ENCODE results near the gene SUPT3H. TPM values are rescaled to one million over a fixed set of nuclear protein-coding genes. Genes with fewer than 3 reads are reported as not detected.

Gene SUPT3H
- total RNA-seq, 3 donors from 2014 or later = 6.9 to 15.1 (median 13.6) TPM

GRCh38 chr6:45136495-45136894 lies 241.2 kb downstream of the SUPT3H start:
- intact Hi-C loops (cut with DNase I; ENCODE audit: low total_unique reads) = no loop called here
- Histone ChIP-seq H3K4me3 (no peak overlapping the region), H3K27ac (no peak overlapping the region), H3K36me3 (no peaks in the 10 kb centered on the region), H3K9me3 (peaks cover 1 to 13% of the 10 kb centered on the region in 2 donors), H3K27me3 (no peaks in the 10 kb centered on the region), H3K4me1 (no peaks in the 10 kb centered on the region)
- TF ChIP-seq POLR2A (IDR thresholded peaks at IDR 0.05) (no peak), POLR2AphosphoS5 (IDR thresholded peaks at IDR 0.05) (no peak)
- TF ChIP-seq, protein P1, sequence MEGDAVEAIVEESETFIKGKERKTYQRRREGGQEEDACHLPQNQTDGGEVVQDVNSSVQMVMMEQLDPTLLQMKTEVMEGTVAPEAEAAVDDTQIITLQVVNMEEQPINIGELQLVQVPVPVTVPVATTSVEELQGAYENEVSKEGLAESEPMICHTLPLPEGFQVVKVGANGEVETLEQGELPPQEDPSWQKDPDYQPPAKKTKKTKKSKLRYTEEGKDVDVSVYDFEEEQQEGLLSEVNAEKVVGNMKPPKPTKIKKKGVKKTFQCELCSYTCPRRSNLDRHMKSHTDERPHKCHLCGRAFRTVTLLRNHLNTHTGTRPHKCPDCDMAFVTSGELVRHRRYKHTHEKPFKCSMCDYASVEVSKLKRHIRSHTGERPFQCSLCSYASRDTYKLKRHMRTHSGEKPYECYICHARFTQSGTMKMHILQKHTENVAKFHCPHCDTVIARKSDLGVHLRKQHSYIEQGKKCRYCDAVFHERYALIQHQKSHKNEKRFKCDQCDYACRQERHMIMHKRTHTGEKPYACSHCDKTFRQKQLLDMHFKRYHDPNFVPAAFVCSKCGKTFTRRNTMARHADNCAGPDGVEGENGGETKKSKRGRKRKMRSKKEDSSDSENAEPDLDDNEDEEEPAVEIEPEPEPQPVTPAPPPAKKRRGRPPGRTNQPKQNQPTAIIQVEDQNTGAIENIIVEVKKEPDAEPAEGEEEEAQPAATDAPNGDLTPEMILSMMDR (IDR thresholded peaks at IDR 0.05) = no peak
- DNase-seq (ENCODE audit: low spot score in 2 of 2) = no peak

- intact Hi-C loops (cut with DNase I; ENCODE audit: low total_unique reads) = no loop called here
- no peaks in the 10 kb centered on the region for H3K27me3 ChIP-seq
- no peak for DNase-seq (ENCODE audit: low spot score in 2 of 2)
- TF ChIP-seq POLR2A (IDR thresholded peaks at IDR 0.05) (no peak), POLR2AphosphoS5 (IDR thresholded peaks at IDR 0.05) (no peak)
- TF ChIP-seq, protein P1 (IDR thresholded peaks at IDR 0.05) = no peak
- no peak overlapping the region for H3K27ac ChIP-seq
- no peak overlapping the region for H3K4me3 ChIP-seq
- no peaks in the 10 kb centered on the region for H3K36me3 ChIP-seq
- no peaks in the 10 kb centered on the region for H3K4me1 ChIP-seq
- H3K9me3 ChIP-seq = peaks cover 0 to 13% of the 10 kb centered on the region in 2 donors
Measured at GRCh38 chr6:45132658-45133294, 245.0 kb downstream of the SUPT3H start.

DNA sequence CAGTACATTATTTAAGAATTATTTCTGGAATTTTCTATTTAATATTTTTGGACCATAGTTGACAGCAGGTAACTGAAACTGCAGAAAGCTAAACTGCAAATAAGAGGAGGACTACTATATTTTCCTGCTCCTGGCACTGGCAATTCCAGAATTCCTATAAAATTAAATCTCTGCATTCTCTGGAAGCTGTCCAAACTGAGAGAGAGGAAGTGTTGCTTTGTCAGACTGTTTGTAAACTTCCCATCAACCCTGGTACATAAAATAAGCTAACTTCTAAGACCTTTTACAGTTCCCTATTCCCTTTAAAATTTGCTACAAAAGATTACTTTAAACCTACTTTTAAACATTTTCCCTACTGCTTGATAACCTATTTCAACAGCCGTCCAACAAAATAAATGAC lies 245.7 kb downstream of the SUPT3H start:
- Histone ChIP-seq H3K4me3 (no peak overlapping the region), H3K27ac (no peak overlapping the region), H3K27me3 (no peaks in the 10 kb centered on the region), H3K36me3 (no peaks in the 10 kb centered on the region), H3K4me1 (no peaks in the 10 kb centered on the region), H3K9me3 (peaks cover 0 to 6% of the 10 kb centered on the region in 2 donors)
- no peak for DNase-seq (ENCODE audit: low spot score in 2 of 2)
- TF ChIP-seq, protein P1 (IDR thresholded peaks at IDR 0.05) = no peak
- no peak for TF ChIP-seq POLR2AphosphoS5 (IDR thresholded peaks at IDR 0.05)
- intact Hi-C loops (cut with DNase I; ENCODE audit: low total_unique reads) = no loop called here

- no peaks in the 10 kb centered on the region for H3K4me1 ChIP-seq
- no peaks in the 10 kb centered on the region for H3K27me3 ChIP-seq
- no peaks in the 10 kb centered on the region for H3K9me3 ChIP-seq
- H3K4me3 ChIP-seq = no peak overlapping the region
- no peak for DNase-seq (ENCODE audit: low spot score in 2 of 2)
- TF ChIP-seq POLR2A (IDR thresholded peaks at IDR 0.05) (no peak), POLR2AphosphoS5 (IDR thresholded peaks at IDR 0.05) (no peak)
- TF ChIP-seq, protein P1 (IDR thresholded peaks at IDR 0.05) = no peak
- H3K36me3 ChIP-seq = no peaks in the 10 kb centered on the region
- no peak overlapping the region for H3K27ac ChIP-seq
- intact Hi-C loops (cut with DNase I; ENCODE audit: low total_unique reads) = no loop called here
Measured at GRCh38 chr6:45129051-45129450, 248.7 kb downstream of the SUPT3H start.

- Histone ChIP-seq H3K4me3 (no peak overlapping the region), H3K27me3 (no peaks in the 10 kb centered on the region), H3K4me1 (no peaks in the 10 kb centered on the region), H3K36me3 (no peaks in the 10 kb centered on the region), H3K9me3 (no peaks in the 10 kb centered on the region), H3K27ac (no peak overlapping the region)
- TF ChIP-seq POLR2A (IDR thresholded peaks at IDR 0.05) = no peak
- TF ChIP-seq, protein P1 (IDR thresholded peaks at IDR 0.05) = no peak
- TF ChIP-seq POLR2AphosphoS5 (IDR thresholded peaks at IDR 0.05) = no peak
- no peak for DNase-seq (ENCODE audit: low spot score in 2 of 2)
- intact Hi-C loops (cut with DNase I; ENCODE audit: low total_unique reads) = no loop called here
Measured at GRCh38 chr6:45127185-45127584, 250.5 kb downstream of the SUPT3H start.

All from breast epithelium (tissue), 4 donors.